SK-N-SH (cell line): ENCODE data around the gene IQCF2.

ENCODE experiments used
- CTCF ChIP-seq: fragments of 200-600 bp; sonication (generic); IDR thresholded peaks from 2 replicates; pipeline ENCODE4 v1.6.1; 2017; ENCODE audit warnings: antibody characterized with exemption, mild to moderate bottlenecking, moderate library complexity
- ELF1 ChIP-seq: IDR thresholded peaks from 2 replicates; pipeline ENCODE4 v1.4.0; 2012
- EP300 ChIP-seq, 2 experiments: IDR thresholded peaks; 2 replicates each; pipeline versions ENCODE4 v1.4.0 to v1.6.1; 2012; ENCODE audit warnings: borderline replicate concordance in 1 of 2, low read depth in 1 of 2, low read length in 1 of 2
- FOSL2 ChIP-seq: IDR thresholded peaks from 2 replicates; pipeline ENCODE4 v1.4.0; 2012; ENCODE audit warnings: low read depth, mild to moderate bottlenecking, moderate library complexity, borderline replicate concordance
- RAD21 ChIP-seq: IDR thresholded peaks from 2 replicates; pipeline ENCODE4 v1.6.1; 2012; ENCODE audit warnings: mild to moderate bottlenecking, low read length
- REST ChIP-seq: IDR thresholded peaks from 2 replicates; pipeline ENCODE4 v1.6.1; 2012; ENCODE audit warnings: mild to moderate bottlenecking, low read depth, low read length, moderate library complexity
- RFX5 ChIP-seq: IDR thresholded peaks from 2 replicates; pipeline ENCODE4 v1.6.1; 2012; ENCODE audit warnings: mild to moderate bottlenecking, improper control_type of control experiment, low read length
- SIN3A ChIP-seq: IDR thresholded peaks from 2 replicates; pipeline ENCODE4 v1.6.1; 2012; ENCODE audit warnings: low read depth, mild to moderate bottlenecking, low read length, moderate library complexity, borderline replicate concordance
- TF ChIP-seq, protein P1 (sequence below): IDR thresholded peaks from 2 replicates; pipeline ENCODE4 v1.4.0; 2012; ENCODE audit warnings: low read depth, borderline replicate concordance

DNA sequence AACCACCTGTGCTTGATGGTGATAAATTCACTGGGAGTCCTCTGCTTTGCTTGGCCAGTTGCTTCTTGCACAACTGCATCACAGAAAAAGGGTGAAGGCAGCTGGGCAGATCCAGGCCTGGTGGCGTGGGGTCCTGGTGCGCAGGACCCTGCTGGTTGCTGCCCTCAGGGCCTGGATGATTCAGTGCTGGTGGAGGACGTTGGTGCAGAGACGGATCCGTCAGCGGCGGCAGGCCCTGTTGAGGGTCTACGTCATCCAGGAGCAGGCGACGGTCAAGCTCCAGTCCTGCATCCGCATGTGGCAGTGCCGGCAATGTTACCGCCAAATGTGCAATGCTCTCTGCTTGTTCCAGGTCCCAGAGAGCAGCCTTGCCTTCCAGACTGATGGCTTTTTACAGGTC is 31.1 kb upstream of the IQCF2 start:
- no peak for TF ChIP-seq SIN3A
- no peak for TF ChIP-seq CTCF
- TF ChIP-seq RAD21 = no peak
- no peak for TF ChIP-seq ELF1
- no peak for TF ChIP-seq FOSL2
- TF ChIP-seq EP300 (IDR thresholded peaks at IDR 0.05; ENCODE audit: borderline replicate concordance in 1 of 2, low read depth in 1 of 2, low read length in 1 of 2) = no peak
- TF ChIP-seq RFX5 = no peak
- TF ChIP-seq REST = no peak
- TF ChIP-seq, protein P1, sequence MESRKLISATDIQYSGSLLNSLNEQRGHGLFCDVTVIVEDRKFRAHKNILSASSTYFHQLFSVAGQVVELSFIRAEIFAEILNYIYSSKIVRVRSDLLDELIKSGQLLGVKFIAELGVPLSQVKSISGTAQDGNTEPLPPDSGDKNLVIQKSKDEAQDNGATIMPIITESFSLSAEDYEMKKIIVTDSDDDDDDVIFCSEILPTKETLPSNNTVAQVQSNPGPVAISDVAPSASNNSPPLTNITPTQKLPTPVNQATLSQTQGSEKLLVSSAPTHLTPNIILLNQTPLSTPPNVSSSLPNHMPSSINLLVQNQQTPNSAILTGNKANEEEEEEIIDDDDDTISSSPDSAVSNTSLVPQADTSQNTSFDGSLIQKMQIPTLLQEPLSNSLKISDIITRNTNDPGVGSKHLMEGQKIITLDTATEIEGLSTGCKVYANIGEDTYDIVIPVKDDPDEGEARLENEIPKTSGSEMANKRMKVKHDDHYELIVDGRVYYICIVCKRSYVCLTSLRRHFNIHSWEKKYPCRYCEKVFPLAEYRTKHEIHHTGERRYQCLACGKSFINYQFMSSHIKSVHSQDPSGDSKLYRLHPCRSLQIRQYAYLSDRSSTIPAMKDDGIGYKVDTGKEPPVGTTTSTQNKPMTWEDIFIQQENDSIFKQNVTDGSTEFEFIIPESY = no peak
